Activated CD8-positive, alpha-beta memory T cell treated with anti-CD3 and anti-CD28 coated beads, Interleukin-2, amount 50 U/mL, for 48 hours (primary cell): Measurements from ENCODE around the gene NOS1AP.
"Not testable (repeated sequence)": the region's sequence is repeated elsewhere in the genome, so short reads cannot be mapped to it uniquely, and the experiment has no call there.

Experiments used
- DNase-seq: peaks from one replicate; pipeline ENCODE4 v3.0.0-alpha.2; 2020

NOS1AP gene

DNA sequence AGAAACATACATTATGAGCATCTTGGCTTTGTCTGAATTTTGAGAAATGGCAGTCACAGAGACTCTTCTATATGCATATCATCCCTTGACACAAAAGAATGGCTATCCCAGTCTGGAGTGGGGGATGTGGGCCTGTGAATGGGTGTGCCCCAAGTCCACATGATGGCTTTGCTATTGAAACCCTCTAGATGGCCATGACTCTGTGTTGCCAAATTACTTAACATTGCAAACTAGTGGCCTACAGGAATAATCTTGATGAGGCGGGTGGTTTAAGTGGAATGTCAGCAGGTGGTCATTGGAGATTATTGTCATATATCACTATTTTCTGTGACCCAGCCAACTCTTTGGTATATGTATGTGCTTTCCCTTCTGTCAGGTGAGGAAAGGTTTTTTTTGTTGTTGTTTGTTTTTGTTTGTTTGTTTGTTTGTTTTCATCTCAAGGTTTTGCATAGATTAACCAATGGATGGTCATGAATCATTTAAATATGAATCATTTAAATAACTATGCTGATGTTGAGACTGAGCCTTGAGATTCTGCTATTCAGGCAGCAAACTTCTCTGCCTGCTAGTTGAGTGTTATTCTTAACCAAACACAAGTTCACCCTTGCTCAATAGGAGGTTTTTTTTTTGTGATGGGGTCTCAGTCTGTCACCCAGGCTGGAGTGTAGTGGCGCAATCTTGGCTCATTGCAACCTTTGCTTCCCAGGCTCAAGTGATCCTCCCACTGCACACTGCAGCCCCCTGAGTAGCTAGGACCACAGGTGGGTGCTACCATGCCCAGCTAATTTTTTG is 103.0 kb downstream of the NOS1AP start:
- DNase-seq, result no peak

- DNase-seq, result not testable (repeated sequence)
Measured at GRCh38 chr1:162173607-162174006, 104.1 kb downstream of the NOS1AP start.

GRCh38 chr1:162174027-162174426 is 104.5 kb downstream of the NOS1AP start:
- not testable (repeated sequence) for DNase-seq

- no peak for DNase-seq
Measured at GRCh38 chr1:162175379-162176081, 106.0 kb downstream of the NOS1AP start.

- no peak for DNase-seq
Measured at GRCh38 chr1:162177126-162177525, 107.6 kb downstream of the NOS1AP start.

- DNase-seq, result no peak
Measured at GRCh38 chr1:162178432-162178831, 108.9 kb downstream of the NOS1AP start.

DNA sequence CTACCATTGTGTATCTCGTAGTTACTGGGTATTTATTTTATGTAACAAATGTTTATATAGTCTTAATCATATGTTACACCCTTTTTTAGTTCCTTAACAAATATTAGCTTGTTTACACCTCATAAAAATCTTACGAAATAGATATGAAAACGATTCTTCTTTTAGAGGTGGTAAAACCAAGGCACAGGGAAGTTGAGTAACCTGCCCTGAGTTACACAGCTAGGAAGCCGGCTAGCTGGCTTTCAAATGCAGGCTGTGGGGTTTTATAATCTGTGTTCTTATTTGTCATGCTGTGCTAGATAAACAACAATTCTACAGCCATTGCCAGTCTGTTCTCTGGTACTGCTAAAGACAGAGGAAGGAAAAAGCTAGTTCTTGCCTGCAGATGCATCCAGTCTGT is 109.6 kb downstream of the NOS1AP start:
- DNase-seq, result no peak

GRCh38 chr1:162180813-162181212 is 111.3 kb downstream of the NOS1AP start:
- no peak for DNase-seq

DNA sequence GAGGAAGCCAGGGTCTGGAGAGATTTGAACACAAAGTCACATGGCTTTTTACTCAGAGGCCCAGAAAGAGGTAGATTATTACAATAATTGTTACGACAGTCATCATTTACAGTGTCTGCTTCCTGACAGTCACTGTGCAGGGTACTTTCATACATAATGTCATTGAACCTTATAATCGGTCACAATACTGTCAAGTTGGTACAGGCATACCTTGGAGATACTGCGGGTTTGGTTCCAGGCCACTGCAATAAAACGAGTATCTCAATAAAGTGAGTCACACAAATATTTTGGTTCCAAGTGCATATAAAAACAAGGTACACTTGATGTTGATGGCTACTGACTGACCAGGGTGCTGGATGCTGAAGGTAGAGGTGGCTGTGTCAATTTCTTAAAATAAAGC is 112.6 kb downstream of the NOS1AP start:
- no peak for DNase-seq

DNA sequence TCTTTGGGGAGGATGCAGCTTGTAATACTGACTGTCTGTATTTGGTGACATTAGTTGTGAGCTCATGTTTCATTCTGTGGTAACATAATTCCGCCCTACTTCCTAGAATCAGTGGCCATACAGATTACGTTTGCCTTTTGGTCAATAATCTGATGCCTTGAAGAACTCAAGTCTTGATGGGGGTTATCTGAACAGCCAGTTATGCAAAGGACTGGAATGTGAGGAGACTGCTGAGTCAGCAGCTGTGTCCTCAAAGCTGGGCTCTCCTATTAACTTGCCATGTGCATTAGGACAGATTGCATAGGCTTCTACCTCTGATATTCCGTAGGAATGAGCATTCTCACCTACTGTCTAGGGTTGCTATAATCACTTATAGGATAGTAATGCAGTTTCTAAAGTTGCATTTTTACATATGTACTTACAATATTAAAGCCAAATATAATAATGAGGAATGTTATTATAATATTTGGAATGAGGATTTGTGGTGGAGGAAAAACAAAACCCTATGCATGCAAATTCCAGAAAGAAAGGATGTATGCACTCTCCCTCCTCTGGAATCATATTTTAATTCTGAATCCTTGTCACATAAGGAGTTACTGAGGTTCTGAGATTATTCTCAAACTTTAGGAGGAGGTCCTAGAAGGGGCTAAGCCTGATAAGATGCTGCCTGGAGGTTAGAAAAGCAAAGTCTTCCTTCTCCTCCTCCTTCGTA is 116.0 kb downstream of the NOS1AP start:
- DNase-seq, result no peak

DNA sequence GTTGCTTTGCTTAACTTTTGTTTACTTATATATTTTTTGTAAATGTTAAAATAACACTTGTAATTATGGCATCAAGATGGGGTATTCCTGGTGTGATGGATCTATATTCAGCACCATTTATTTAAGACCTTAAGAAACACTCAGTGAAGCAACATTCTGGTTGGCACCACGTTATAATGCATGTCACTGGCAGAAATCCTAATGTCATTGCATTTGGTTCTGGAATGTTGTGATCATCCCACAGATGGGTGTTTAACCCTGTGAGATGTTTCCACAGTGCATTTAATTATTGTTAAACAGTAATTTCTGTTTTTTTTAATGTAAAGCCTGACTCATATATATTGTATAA is 116.5 kb downstream of the NOS1AP start:
- DNase-seq, result no peak

- no peak for DNase-seq
Measured at GRCh38 chr1:162186406-162186805, 116.9 kb downstream of the NOS1AP start.

- no peak for DNase-seq
Measured at GRCh38 chr1:162187687-162188276, 118.3 kb downstream of the NOS1AP start.

DNA sequence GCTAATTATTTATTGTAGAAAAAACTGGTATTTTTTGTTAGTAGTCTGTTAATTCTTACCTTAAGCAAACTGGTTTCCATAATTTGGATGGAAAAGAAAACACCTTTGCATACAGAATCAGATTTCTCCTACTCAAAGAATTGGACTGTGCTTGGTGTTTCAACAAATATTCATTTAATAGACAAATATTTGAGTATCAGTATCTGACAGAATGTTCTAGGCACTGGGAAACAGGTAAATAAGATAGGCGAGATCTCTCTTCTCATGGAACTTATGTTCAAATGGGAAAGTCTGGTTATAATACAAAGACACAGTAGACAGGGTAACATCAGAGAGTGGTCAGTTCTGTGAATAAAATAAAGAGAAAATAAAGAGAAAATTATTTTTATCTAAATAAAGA is 119.9 kb downstream of the NOS1AP start:
- no peak for DNase-seq

GRCh38 chr1:162191396-162192305 is 122.2 kb downstream of the NOS1AP start:
- DNase-seq, result no peak

DNA sequence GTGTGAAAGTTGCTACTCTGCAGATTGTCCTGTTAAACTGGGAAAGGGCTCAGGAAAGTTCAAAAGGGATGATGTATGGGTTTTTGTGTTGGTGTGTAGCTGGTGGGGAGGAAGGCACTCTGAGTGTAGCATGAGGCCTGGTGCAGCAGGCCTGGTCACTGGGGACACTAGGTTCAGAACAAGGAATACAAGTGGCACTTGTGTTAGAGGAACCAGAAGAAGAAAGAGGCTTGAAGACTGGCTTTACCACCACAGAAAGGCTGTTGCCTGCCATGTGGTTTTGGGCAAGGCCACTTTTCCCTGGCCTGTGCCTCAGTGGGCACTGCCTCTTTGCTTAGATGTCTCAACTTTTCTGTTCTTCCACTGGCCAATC is 122.8 kb downstream of the NOS1AP start:
- no peak for DNase-seq

DNA sequence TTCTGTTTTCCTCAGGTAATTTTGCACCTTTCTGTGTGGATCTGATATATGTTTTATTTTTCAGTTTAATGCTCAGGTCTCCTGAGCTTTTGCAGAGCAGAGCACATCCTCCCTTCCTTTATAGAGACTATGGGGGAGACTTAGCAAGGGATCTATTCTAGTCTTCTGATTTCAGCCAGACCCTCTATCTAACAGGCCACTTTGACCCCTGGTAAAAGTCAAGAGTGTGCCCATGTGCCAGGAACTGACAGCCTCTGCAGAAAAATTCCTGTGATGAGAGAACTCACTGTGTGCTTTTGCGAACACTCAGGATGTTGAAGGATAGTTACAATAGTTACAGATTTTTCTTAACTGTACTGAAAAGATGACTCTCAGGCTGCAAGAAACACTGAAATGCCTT is 123.3 kb downstream of the NOS1AP start:
- no peak for DNase-seq

DNA sequence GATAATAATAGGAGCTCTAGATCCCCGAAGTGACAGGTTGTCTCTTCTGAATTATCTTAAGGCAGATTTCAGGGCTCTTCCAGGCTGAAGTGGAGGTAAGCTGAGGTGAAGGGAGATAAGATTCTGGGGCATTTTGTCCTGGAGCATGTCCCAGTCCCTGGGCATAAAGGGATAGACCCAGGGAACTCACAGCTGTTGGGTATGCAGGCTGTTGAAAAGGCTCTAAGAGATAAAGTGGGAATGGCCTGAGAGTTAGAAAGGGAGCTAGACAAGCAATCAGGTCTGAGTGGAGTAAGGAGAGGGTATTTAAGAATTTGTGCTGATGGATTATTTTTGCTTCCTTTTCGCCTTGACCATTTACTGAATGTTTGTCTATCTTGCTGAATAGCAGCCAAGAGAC is 123.7 kb downstream of the NOS1AP start:
- DNase-seq, result no peak

DNA sequence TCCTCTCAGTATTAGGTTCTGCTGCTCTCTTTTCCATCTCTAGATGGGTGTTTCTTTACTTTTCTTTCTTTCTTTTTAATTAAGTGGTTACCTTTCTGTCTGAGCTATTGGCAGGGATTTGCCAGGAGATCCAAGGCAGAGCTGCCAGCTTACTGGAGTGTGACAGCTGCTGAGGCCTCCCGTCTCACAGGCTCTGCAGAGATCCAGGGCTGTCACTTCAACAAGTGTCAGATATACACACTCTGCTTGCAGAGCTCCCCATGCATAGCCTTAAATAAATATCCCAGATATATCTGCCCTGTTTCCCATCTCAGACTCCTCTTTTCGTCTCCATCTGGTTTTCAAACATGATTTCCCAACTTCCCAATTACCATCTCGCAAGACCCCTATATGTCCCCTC is 124.3 kb downstream of the NOS1AP start:
- no peak for DNase-seq

- DNase-seq, result no peak
Measured at GRCh38 chr1:162195567-162195966, 126.1 kb downstream of the NOS1AP start.

DNA sequence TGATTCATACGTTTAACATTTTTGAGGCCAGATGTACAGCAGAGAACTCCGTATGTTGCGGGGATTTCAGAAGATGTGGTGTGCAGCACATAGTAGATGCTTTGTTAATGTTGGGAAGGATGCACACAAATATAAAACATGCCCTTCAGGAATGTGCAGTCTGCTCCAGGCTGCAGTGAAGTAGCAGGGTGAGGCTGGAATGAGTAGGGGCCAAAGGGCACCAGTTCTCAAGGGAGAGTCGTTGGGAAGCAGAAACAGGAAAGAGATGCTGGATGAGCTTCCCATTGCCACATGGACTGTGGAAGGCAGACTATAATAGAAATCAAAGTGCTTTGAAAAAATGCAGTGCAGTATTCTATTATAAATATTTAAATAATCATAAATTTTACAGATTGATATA is 126.9 kb downstream of the NOS1AP start:
- DNase-seq, result no peak

DNA sequence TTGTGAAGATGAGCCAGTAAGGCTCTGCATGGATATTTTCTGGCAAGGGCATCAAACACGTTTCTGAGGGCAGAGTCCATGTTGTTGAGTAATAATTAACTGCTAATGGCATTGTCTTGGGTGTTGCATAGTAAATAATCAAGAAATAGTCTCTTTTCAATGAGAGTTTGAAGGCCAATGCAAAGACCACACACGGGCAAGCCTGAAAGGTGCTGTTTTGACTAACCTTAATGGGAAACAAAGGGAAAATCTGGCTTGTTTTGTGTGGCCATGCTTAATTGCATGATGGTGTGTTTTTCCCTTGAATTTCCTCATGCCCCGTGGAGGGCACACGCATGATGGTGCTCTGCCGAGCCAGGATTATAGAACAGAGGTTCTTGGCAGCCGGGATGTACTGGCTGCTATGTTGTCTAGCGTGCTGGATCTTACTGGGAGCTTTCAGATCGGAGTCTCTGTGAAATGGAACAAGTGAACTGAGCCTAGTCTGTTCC is 127.6 kb downstream of the NOS1AP start:
- no peak for DNase-seq
